ENCODE data around the gene NSD1. TPM values are rescaled to one million over a fixed set of nuclear protein-coding genes. Genes with fewer than 3 reads are reported as not detected.
A peak's percentile ranks its signal among the peaks of the same experiment; 100 is the strongest.
"Not testable (repeated sequence)": the region's sequence is repeated elsewhere in the genome, so short reads cannot be mapped to it uniquely, and the experiment has no call there.

The NSD1 gene
- total RNA-seq, 1 donor from 2014 or later, result 22.4 TPM

DNA sequence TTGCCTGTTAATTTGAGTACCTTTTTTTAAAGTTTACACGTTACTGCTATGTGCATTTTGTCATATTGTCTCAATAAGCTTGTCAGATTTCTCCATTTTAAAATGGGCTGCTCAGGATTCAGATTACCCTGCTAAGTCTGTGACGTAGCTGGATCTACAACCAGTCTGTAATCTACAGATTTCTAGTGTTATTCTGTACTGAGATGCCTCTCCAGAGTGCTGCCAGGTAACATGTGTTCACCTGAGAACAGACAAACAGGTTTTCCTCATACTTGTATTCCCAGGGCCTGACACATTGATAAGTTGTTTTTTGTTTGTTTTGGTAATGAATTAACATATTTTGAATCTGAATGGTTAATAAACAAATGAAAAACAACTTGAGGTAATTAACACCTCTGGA lies 154.6 kb downstream of the NSD1 start:
- DNase-seq (ENCODE audit: low read depth in 2 of 2), result no peak

DNA sequence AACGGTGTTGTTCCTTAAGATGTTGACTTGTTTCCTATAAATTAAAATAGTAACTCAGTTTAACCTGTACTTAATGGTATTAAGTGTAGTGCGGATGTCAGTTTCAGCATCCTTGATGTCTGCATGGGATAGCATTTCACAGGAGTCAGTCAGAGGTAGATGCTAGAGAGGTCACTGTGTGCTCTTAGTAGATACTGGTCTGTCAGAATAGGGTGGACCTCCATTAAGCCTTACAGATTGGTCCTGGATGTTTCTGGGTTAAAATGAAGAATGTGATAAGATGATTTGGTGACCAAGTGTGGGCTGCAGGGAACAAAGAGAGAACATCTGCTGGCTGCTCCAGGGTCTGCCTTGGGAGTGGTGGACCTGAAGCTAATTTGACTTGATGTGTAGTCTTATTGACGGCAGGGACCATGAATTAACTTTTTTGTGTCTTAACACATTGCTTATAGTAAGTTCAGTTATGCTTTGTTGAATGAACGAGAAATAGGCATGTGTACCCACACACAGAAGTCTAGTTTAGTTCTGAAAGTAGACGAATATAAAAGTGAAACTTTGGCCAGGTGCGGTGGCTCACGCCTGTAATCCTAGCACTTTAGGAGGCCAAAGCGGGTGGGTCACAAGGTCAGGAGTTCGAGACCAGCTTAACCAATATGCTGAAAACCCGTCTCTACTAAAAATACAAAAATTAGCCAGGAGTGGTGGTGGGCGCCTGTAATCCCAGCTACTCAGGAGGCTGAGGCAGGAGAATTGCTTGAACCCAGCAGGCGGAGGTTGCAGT lies 157.4 kb downstream of the NSD1 start:
- DNase-seq (ENCODE audit: low read depth in 2 of 2), result no peak

DNA sequence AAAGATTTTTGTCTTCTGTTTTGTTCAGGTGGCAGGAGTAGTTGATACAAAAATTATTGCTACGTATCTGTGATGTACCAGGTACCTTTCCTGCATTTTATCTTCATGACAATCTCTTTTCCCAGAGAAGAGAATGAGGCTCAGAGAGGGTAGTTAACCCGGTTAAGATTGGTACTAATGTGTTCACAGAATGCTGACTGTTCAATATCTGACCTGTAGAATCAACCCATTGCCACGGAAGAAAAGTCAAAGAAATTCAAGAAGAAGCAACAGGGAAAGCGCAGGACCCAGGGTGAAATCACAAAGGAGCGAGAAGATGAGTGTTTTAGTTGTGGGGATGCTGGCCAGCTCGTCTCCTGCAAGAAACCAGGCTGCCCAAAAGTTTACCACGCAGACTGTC lies 158.2 kb downstream of the NSD1 start:
- no peak for DNase-seq (ENCODE audit: low read depth in 2 of 2)

DNA sequence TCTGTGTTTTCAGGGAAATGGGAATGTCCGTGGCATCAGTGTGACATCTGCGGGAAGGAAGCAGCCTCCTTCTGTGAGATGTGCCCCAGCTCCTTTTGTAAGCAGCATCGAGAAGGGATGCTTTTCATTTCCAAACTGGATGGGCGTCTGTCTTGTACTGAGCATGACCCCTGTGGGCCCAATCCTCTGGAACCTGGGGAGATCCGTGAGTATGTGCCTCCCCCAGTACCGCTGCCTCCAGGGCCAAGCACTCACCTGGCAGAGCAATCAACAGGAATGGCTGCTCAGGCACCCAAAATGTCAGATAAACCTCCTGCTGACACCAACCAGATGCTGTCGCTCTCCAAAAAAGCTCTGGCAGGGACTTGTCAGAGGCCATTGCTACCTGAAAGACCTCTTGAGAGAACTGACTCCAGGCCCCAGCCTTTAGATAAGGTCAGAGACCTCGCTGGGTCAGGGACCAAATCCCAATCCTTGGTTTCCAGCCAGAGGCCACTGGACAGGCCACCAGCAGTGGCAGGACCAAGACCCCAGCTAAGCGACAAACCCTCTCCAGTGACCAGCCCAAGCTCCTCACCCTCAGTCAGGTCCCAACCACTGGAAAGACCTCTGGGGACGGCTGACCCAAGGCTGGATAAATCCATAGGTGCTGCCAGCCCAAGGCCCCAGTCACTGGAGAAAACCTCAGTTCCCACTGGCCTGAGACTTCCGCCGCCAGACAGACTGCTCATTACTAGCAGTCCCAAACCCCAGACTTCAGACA lies 160.4 kb downstream of the NSD1 start:
- DNase-seq (ENCODE audit: low read depth in 2 of 2), result no peak

DNA sequence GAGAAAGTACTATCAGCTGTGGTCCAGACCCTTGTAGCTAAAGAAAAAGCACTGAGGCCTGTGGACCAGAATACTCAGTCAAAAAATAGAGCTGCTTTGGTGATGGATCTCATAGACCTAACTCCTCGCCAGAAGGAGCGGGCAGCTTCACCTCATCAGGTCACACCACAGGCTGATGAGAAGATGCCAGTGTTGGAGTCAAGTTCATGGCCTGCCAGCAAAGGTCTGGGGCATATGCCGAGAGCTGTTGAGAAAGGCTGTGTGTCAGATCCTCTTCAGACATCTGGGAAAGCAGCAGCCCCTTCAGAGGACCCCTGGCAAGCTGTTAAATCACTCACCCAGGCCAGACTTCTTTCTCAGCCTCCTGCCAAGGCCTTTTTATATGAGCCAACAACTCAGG lies 161.1 kb downstream of the NSD1 start:
- no peak for DNase-seq (ENCODE audit: low read depth in 2 of 2)

DNA sequence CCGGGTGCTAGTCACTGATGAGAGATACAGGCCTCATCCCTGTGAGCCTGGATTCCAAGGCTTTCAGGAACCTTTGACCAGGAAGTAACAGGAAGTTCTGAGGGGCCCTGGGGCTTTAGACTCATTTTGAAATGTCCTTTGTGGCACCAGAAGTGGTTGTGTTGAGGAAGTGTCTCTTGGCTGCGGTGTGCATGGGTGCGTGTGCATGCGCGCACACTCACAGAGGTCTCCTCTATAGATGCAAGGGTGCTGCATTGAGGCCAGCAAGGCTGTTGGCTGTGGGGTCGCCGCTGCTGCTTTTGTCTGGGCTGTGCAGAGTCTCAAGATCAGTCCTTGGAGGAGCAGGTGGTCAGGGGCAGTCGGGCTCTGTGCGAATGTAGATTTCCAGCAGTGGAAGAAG lies 162.4 kb downstream of the NSD1 start:
- DNase-seq (ENCODE audit: low read depth in 2 of 2), result no peak

DNA sequence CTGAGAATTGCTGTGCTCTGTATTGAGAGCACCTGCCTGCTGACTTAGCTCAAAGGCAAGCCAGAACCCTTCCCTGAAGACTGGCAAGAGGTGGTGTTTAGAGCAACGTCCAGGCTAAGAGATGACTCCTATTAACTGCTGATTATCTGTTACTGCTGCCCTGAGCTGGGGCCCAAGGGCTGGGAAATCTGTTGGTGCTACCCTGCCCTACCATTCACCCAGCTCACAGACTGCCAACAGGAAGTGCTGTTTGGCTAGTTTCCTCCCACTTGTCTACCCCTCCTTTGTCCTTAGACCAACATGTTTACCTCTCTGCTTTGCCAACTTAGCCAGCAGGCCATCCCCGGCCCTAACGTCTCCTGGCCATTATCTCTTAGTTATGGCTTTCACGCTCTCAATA lies 163.0 kb downstream of the NSD1 start:
- DNase-seq (ENCODE audit: low read depth in 2 of 2), result peak; percentile 45 to 48

DNA sequence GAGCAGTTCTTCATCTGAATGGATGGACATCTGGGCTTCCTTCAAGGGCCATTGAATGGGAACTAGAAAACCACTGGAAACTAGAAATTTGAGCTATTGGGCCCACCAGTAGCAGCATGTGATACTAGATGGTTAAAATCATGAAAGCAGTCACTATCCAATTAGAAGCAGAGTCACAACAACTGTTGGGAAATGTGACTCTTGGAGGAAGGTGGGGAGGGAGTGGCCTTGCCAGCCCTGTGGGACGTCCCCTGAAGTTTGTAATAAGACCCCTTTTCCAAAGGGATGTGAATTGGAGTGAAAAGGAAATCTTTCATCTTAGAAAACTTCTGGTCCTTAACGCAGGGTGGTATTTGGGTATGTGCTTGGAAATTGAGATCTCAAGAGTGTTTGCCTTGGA lies 164.3 kb downstream of the NSD1 start:
- DNase-seq (ENCODE audit: low read depth in 2 of 2), result no peak

DNA sequence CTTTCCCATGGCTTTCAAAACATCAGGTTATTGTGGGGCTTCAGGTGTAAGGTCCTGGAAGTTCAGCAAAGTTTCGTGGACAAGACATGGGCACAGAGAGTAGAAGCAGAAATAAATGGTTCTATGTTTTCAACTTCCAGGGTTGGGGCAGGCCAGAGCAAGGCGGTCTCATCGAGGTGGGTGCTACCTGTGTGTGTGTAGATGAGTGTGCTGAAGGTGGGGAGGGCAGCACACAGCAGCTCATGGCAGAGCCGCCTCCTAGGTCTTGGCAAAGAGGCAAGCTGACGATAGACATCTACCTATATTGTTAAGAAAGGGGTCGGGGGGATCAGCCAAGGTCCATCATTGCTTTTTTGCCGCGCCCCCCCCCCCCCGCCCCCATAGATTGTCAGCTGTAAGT lies 166.1 kb downstream of the NSD1 start:
- DNase-seq (ENCODE audit: low read depth in 2 of 2), result peak in 1 of 2 donors; percentile 33

DNA sequence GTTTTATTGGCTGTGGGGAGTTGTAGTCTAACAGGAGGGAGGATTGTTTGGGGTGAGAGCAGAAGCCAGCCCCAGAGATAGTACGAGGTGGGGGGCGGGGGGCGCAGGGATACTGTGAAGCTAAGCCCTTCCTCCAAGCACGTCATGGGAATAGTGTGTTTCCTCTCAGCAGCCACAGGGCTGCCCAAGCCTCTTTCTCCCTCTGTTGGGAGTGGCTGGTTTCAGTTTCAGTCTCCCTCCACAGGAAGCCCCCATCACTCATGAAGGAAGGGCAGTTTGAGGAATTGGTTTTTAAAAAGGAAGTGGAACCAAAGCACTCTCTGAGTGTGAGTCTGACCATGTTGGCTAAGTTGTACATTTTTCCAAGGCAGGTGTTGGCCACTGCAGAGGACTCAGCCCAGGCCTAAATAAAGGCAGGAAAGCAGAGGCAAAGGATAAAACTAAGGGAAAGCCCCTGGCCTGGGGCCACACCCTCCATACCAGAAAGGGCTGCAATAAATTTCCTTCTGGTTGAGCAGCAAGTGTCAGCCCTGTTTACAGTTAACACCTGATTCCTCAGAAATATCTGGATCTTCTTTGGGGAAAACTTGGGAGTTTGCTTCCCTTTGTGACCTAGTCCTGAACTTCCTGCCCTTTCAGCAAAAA lies 166.8 kb downstream of the NSD1 start:
- DNase-seq (ENCODE audit: low read depth in 2 of 2), result peak; percentile 95 to 96

DNA sequence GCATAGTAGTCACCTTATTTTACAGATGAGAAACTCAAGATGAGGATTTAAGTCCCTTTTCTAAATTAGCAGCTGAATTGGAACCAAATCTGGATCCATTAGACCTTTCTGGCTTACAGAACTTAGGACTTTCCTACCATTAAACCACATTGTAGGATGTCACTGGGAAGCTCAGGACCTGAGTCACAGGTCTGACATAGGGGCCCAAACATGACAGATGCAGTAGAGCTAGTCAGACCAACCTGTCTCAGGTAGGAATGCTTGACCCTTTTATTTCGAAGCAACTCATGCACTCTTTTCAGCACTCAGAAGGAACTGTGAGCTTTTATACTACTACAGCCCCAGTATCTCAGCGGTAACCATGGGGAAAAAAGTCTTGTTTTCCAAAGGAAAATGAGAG lies 167.4 kb downstream of the NSD1 start:
- DNase-seq (ENCODE audit: low read depth in 2 of 2), result no peak

DNA sequence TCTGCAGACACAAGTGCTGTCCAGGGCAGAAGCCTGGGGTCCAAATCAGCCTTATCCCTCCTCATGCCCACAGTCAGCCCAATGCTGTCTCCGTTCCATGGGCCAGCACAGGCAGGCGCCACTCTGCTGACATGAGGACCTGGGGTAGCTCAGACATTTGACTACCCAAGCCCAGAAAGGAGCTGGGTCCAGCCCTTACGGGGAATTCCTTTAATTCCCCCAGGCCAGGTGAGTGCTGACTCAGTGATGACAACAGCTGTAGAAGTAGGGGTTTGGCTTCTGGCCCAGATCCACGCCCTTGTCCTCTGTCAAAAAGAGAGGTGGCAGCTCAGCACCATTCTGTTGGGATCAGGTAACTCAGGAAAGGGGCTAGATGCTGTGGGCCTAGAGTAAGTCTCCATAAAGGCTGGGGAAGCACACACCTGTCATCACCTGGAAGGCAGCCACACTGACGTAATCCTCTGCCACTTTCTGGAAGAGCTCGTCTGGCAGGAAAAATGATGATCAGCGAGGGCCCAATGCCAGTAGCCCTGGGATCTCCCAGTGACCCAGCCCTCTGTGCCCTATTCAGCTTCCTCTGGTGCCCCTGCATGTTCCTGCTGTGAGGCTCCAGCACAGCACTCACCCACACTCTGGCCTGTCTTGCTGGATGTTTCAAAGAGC lies 168.1 kb downstream of the NSD1 start:
- DNase-seq (ENCODE audit: low read depth in 2 of 2), result peak in 1 of 2 donors; percentile 54

DNA sequence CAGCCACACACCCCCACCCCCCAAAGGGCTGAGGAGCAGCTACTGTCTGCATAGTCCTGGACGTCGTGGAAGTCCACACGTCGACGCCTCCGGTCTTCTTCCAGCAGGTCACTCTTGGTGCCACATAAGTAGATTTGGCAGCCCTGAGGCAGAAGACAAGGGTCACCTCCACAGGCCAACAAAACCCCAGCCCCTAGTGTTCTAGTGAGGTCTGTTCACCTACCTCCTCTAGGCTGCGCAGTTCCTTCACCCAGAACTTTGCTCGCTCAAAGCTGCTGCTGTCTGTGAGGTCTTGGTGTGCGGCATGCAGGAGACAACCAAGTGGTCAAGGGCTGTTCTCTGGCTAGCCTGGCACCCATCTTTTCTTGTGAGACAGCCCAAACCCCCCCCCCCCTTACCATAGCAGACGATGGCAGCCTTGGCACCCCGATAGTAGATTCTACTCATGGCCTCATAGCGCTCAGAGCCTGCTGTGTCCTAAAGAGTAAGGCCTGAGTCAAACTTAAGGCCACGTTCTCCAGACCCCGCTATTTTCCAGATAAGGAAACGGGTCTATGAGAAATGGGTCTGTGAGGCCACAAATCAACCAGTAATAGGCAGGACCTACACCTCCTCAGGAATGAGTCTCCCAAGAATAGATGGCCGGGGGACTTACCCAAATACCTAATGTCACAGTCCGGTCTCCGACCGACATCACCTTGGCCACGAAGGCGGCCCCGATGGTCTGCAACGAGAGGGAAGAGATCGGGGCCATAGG lies 169.0 kb downstream of the NSD1 start:
- DNase-seq (ENCODE audit: low read depth in 2 of 2), result no peak

DNA sequence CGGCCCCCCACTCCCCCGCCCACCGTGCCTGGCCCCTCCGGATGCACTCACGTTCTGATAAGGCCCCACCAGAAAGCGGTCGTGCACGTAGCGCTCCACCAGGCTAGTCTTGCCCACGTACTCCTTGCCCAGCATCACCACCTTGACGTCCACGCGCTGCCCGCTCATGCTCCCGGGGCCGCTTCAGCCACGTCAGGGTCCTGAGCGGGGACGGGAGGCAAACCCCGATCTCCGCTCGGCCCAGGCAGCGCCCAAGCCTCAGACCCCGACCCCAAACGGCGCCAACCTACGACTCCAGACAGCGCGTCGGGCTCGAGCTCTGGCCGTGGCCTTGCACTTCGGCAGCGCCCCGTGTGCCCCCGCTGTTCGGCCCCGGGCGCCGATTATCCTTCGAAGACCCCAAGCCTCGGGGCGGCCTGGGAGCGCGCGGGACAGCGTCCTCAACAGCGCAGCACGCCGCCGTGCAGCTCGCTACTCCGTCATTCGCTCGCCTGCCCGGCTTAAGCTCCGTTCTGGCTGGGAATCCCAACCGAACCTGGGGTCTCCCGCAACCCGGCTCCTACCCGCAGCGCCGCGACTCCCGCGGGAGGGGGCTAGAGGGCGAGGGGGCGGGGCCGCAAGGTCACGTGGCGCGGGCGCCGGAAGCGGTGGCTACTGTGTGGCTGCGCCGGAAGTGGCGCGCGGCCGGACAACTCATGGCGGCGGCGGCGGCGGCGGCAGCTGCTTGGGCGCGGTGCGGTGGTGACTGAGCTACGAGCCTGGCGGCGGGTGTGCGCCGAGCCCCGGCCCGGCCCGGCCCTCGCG lies 169.8 kb downstream of the NSD1 start, which contains the start of the genes PRELID1 and RAB24:
Gene PRELID1 (plus strand): TSS at position 679 of the 804 bp plus-strand sequence. CDS start 187 bp downstream, outside the sequence.
Gene RAB24 (minus strand): TSS at position 599 of the 804 bp plus-strand sequence. CDS start 431 bp downstream, at position 168.
- peak; percentile 89 to 90 for DNase-seq (ENCODE audit: low read depth in 2 of 2)

DNA sequence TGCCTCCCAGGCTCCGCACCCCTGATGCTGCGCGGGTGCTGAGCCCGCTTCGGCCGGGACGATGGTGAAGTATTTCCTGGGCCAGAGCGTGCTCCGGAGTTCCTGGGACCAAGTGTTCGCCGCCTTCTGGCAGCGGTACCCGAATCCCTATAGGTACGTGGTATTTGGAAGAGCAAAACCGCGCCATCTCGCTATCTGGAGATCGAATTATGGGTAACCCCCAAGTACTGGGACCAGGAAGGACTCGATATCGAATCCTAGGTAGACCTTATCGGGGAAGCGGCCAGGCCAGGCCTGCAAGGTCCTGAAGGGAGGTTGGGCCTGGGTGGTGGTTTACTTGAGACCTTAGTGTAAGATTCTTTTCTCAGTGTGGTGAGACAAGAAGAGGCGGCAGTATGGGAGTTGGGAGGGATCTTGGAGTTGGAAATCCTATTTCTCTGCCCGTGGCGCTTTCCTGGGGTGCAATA lies 170.4 kb downstream of the NSD1 start:
- DNase-seq (ENCODE audit: low read depth in 2 of 2), result peak; percentile 29 to 33

DNA sequence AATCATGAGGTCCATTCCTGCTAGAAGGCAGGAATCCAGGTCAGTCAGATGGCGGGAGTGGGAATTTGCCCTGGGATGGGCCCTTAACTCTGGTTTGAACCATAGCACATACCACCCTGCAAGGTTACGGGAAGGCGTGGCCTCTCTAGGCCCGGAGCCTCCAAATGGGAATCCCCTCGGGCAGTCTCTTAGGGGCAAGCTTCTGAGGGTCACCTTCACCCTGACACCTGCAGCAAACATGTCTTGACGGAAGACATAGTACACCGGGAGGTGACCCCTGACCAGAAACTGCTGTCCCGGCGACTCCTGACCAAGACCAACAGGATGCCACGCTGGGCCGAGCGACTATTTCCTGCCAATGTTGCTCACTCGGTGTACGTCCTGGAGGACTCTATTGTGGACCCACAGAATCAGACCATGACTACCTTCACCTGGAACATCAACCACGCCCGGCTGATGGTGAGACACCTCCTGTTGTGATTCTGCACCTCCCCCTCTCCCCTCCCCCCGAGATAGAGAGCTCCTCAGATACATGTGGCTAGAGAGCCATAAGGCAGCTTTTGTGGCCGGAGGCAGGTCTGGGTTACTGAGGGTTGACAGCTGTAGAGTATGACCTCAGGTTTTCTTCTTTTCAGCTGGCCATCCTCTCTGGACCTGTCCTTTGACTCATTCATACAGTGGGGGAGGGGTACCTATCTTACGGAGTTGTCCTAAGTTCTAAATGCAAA lies 171.0 kb downstream of the NSD1 start:
- peak; percentile 36 to 49 for DNase-seq (ENCODE audit: low read depth in 2 of 2)

DNA sequence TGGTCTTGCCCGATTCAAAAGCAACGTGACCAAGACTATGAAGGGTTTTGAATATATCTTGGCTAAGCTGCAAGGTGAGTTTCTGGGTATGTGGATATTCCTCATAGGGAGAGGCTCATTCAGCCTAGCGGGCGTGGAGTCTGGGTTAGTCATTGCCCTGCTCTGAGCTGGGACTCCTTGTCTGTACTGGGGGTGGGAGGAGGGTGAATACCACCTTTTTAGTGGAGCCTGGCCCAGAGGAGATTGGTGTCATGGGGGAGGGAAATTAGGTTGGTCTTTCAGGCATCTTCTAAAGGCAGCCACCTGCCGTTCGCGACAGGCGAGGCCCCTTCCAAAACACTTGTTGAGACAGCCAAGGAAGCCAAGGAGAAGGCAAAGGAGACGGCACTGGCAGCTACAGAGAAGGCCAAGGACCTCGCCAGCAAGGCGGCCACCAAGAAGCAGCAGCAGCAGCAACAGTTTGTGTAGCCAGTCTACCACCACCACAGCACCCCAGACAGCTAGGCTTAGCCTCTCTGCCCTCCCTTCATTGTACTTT lies 172.6 kb downstream of the NSD1 start:
- not testable (repeated sequence) for DNase-seq (ENCODE audit: low read depth in 2 of 2)

DNA sequence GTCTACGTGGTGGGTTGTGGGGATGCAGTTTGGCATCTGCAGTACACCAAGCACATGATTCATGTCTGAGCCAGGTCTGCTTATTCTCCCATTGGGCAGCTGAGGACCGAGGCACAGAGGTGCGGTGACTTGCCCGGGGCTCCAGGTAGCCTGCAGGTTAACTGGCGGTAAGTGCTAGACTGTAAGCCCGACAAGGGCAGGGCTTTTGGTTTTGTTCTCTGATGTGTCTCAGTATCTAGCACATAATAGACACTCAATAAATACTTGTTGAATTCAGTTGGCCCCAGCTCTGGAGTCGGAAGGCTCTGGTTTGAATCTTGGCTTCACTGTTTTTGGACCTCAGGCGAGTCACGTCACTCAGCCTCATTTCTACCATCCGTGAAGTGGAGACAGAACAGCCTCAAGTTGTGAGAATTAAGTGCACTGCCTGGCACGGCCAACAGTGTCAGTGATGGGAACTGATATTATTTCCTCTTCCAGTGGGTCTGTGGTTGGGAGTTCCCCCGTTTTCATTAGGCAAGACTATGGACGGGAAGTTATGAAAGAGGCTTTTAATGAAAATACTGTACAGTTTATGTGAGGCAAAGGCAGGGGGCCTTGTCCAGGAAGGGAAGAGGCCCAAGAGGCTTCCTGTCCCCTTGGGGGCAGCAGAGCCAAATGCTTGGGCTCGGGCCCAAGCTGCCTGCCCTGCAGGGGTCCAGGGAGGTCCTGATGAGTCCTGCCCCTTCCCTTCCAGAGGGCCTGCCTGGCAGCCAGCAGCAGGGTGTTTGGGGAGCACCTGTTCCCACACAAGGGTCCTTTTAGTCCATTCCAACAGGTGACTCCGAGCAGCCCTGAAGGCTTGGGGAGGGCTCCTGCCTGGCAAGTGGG lies 173.3 kb downstream of the NSD1 start:
- peak; percentile 76 to 81 for DNase-seq (ENCODE audit: low read depth in 2 of 2)
